ENCODE data around the gene CFDP1.

- TF ChIP-seq CTCF (IDR thresholded peaks at IDR 0.05; ENCODE audit: low read length) (no peak), EZH2phosphoT487 (IDR thresholded peaks at IDR 0.05; ENCODE audit: low read length) (no peak), EZH2 (optimal IDR thresholded peaks at IDR 0.05; ENCODE audit: low read depth, low read length) (no peak)
Observed at GRCh38 chr16:75392906-75393305, 40.4 kb downstream of the CFDP1 start.

All from MM.1S (cell line).